ENCODE data around the gene PCAT6.
A peak's percentile ranks its signal among the peaks of the same experiment; 100 is the strongest.

Gene PCAT6

DNA sequence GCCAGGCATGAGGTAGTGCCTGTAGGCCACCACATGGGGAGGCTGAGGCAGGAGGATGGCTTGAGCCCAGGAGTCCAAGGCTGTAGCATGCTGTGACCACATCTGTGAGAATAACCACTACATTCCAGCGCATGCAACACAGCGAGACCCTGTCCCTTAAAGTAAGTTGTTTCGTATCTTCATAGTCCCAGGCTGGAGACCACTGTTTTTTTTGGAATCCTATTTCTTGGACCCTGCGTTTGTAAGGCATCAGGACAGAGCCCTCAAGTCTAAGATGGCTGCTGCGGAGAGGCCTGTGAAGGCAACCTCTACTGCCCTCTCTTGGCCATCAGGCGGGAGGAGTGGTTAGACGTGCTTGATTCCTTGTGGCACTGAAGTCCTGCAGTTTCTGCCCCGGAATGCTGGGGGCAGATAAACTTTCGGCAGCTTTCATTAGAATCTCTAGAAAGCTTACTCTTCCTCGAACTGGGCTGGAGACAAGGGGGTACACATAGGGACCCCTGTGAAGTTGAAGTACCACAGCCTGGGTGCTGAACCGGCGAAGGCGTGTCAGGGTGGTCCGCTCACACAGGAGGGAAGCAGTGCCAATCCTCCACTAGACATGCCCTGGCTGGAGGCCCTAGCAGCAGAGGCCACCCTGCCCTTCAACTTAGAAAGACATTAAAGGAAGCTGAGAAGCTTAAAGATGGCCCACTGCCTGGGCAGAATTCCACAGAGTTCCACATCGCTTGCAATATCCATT is 41.6 kb downstream of the PCAT6 start:
- no peak for DNase-seq

GRCh38 chr1:202854787-202855186 is 44.0 kb downstream of the PCAT6 start:
- no peak for DNase-seq

DNA sequence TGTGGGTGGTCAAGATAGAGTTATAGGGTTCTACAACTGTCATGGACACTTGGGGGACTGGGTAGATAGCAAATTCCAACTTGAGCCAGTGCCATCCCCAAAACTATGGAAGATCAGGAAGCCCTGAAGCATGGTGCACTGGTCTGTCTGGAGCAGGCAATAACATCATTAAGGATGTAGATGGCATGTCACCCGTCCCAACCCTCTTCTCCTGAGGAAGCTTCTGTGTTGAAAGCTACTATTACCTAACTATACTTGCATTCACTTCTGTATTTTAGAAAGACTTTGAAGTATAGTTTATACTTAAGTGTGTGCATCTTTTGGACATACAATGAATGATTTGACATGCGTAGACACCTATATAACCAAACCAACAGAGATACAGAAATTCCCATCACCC is 45.3 kb downstream of the PCAT6 start:
- DNase-seq: no peak

DNA sequence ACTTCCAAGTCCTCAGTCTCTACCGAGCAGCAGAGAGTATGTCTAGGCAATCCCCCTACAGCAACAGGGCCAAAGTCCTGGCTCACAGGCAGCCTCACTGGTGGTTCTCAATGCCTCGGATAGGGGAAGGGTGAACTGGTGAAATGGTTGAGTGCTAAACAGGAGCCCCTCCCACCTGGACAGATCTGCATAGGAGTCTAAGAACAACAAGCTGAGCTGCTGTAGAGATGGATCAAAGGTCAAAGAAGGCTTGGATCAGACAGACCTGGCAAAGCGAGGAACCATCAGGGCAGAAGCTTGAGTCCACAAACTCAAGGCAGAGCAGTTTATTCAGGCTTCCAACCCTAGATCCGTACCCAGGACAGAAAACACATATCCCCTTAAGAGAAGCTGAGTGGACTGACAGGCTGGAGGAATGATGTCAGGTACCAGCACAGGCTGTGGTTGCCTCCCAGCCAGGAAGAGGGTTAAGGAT is 46.4 kb downstream of the PCAT6 start:
- no peak for DNase-seq

GRCh38 chr1:202858331-202858730 is 47.6 kb downstream of the PCAT6 start:
- DNase-seq: no peak

DNA sequence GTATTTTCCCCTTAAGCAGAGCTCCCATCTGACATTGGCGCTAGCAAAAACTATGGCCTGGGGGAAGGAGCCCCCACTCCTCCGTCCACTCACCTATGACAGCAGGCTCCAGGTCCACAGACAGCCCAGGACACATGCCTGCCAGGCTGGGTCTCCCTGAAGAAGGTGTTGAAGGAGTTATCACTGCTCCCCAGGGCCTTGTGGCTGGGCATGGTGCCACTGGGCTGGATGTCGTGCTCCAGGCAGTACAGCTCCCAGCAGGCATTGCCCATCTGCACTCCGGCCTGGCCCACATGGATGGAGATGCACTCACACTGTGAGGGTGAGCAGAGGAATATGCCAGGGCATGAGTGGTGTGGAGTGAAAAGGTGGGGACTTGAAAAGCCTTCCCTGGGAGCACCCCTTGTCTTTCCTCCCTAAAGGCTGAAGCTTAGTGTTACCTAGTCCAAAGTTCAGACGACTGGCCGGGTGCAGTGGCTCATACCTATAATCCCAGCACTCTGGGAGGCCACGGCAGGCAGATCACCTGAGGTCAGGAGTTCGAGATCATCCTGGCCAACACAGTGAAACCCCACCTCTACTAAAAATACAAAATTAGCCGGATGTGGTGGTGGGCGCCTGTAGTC is 48.1 kb downstream of the PCAT6 start:
- DNase-seq: no peak

GRCh38 chr1:202860744-202861419 is 50.1 kb downstream of the PCAT6 start:
- DNase-seq: peak; percentile 36

Measured in NCI-H1417 treated with DMSO at 0.1 percent for 48 hours (cell line).